ENCODE results near the gene LY6G5B. TPM values are rescaled to one million over a fixed set of nuclear protein-coding genes. Genes with fewer than 3 reads are reported as not detected.

Gene LY6G5B
- polyA plus RNA-seq, 1 donor from 2014 or later: 0.49 TPM

- Mint-ChIP-seq H3K9me3 (no peaks in the 10 kb centered on the region), H3K27ac (no peak overlapping the region), H3K4me3 (no peak overlapping the region), H3K36me3 (no peaks in the 10 kb centered on the region), H3K4me1 (peaks cover 0 to 8% (median under 1%) of the 10 kb centered on the region in 3 donors), H3K27me3 (no peaks in the 10 kb centered on the region)
Observed at GRCh38 chr6:31718265-31718664, 48.5 kb downstream of the LY6G5B start.

GRCh38 chr6:31719001-31719400 is 49.2 kb downstream of the LY6G5B start:
- Mint-ChIP-seq H3K36me3 (no peaks in the 10 kb centered on the region), H3K27me3 (no peaks in the 10 kb centered on the region), H3K27ac (no peak overlapping the region), H3K4me1 (peaks cover 0 to 7% (median 2%) of the 10 kb centered on the region in 3 donors), H3K9me3 (no peaks in the 10 kb centered on the region), H3K4me3 (no peak overlapping the region)

DNA sequence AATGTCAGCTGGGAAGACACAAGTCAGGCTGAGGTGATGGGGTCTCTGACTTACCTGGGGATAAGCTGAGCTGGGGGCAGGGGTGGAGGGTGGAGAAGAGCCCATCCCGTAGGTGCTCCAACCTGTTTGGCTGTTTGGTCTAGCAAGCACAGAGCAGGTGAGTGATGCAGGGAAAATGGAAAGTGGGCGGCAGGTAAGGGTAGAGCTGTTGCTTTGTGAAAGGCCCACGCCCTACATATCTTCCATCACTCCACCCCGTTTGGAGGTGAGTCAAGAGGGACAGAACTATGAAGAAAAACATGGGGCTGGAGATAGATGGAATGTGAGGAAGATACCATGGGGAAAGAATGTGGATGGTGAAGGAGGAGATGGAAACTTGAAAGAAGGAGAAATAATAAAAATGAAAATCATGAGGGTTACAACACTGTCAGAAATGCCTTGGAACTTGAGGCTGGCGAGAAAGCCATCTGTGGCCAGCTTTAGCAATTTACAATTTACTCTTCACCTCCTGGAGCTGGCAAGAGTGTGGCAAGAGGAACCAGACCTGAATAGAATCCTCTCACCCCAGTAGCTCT is 50.5 kb downstream of the LY6G5B start:
- Mint-ChIP-seq H3K27ac (peak overlapping the region in 1 of 3 donors; percentile 14), H3K4me3 (peak overlapping the region in 1 of 4 donors; percentile 68), H3K36me3 (peaks cover 4% of the 10 kb centered on the region), H3K9me3 (no peaks in the 10 kb centered on the region), H3K4me1 (peaks cover 0 to 10% (median 2%) of the 10 kb centered on the region in 3 donors), H3K27me3 (no peaks in the 10 kb centered on the region)

DNA sequence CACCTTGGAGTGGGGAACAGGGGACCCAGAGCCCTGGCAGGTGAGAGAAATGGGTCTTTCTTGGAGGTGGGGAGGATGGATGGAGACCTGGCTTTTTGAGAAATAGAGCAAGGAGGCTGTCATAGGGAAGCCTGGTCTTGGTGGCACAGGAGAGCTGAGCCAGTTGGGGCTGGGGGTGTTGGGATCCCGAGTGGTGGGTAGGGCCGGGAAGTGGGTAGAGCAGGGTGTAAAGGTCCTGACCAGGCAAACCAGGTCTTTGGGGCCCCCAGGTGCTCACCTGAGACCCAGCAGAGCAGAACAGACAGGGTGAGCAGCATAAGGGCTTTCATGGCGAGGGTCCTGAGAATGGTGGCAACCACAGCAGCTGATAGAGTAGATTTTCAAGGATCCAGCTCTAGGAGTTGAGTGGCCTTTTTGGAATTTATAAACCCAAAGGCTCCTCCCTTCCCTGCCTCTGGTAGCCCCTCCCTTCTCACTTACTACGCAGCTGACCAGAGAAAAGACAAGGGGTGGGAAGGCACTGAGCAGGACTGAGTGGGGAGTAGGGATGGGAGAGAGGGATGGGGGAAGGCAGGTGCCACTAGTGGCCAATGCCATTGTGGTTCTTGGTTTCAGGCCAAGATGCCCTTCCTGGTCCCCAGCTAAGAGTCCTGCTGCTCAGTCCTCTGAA is 51.7 kb downstream of the LY6G5B start, which contains the start of gene LY6G6C:
TSS of gene LY6G6C (minus strand) at position 396 of the 670 bp plus-strand sequence. CDS start at position 329, 67 bp downstream.
- no peak within 1 kb of the TSS for H3K4me3 Mint-ChIP-seq
- no peaks in the 10 kb centered on the region for H3K27me3 Mint-ChIP-seq
- peak within 1 kb of the TSS in 1 of 3 donors; percentile 85 for H3K27ac Mint-ChIP-seq
- peaks cover 11% of the 10 kb centered on the region for H3K36me3 Mint-ChIP-seq
- peaks cover 7 to 17% (median 10%) of the 10 kb centered on the region in 3 donors for H3K4me1 Mint-ChIP-seq
- H3K9me3 Mint-ChIP-seq: no peaks in the 10 kb centered on the region

DNA sequence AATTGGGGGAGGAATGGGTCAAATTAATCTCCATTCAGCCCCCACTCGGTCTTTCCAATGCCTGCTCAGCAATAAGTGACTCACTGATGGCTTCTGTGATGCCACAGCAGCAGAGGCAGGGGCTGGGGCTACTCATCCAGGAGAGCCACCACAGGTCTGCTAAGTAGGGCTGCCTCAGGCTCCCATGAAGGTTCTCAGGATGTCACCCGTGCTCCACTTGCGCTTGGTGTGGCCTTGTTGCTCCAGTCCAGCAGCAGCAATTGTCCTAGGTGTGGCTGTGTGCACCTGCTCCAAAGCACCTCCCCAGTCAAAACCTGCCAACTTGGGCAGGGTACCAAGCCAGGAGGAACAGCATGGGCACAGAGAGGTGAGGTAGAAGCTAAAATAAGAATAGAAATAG is 52.4 kb downstream of the LY6G5B start:
- Mint-ChIP-seq H3K27me3 (no peaks in the 10 kb centered on the region), H3K36me3 (peaks cover 15% of the 10 kb centered on the region), H3K4me3 (no peak overlapping the region), H3K4me1 (peaks cover 12 to 24% (median 17%) of the 10 kb centered on the region in 3 donors), H3K9me3 (no peaks in the 10 kb centered on the region), H3K27ac (no peak overlapping the region)

Other genes starting within 250 kb of the LY6G5B start
- gene MICB, start 171.8 kb upstream of the LY6G5B start, polyA plus RNA-seq: 9.3 TPM
- not detected for gene MCCD1, start 141.0 kb upstream of the LY6G5B start, polyA plus RNA-seq
- gene DDX39B, start 128.0 kb upstream of the LY6G5B start, polyA plus RNA-seq: 89.4 TPM
- 0.53 TPM for gene ATP6V1G2, start 123.4 kb upstream of the LY6G5B start, polyA plus RNA-seq
- 11.5 TPM for gene NFKBIL1, start 122.4 kb upstream of the LY6G5B start, polyA plus RNA-seq
- 16.3 TPM for gene LTA, start 97.7 kb upstream of the LY6G5B start, polyA plus RNA-seq
- gene TNF, start 94.4 kb upstream of the LY6G5B start, polyA plus RNA-seq: 6.4 TPM
- gene LTB, start 87.6 kb upstream of the LY6G5B start, polyA plus RNA-seq: 2,767 TPM
- 20.5 TPM for gene LST1, start 83.7 kb upstream of the LY6G5B start, polyA plus RNA-seq
- gene NCR3, start 77.0 kb upstream of the LY6G5B start, polyA plus RNA-seq: 140 TPM
- 5.6 TPM for gene AIF1, start 54.7 kb upstream of the LY6G5B start, polyA plus RNA-seq
- 14.3 TPM for gene PRRC2A, start 49.3 kb upstream of the LY6G5B start, polyA plus RNA-seq
- 30.9 TPM for gene BAG6, start 17.3 kb upstream of the LY6G5B start, polyA plus RNA-seq
- gene APOM, start 14.1 kb upstream of the LY6G5B start, polyA plus RNA-seq: 8.5 TPM
- 28.1 TPM for gene C6orf47, start 9.2 kb upstream of the LY6G5B start, polyA plus RNA-seq
- gene GPANK1, start 5.0 kb upstream of the LY6G5B start, polyA plus RNA-seq: 24.1 TPM
- 268 TPM for gene CSNK2B, start 3.9 kb upstream of the LY6G5B start, polyA plus RNA-seq
- gene LY6G5C, start 11.1 kb downstream of the LY6G5B start, polyA plus RNA-seq: 3.2 TPM
- gene ABHD16A, start 33.3 kb downstream of the LY6G5B start, polyA plus RNA-seq: 40.1 TPM
- gene LY6G6F, start 36.9 kb downstream of the LY6G5B start, polyA plus RNA-seq: 0.95 TPM
- gene LY6G6D, start 45.4 kb downstream of the LY6G5B start, polyA plus RNA-seq: not detected
- not detected for gene LY6G6C, start 51.8 kb downstream of the LY6G5B start, polyA plus RNA-seq
- gene MPIG6B, start 53.4 kb downstream of the LY6G5B start, polyA plus RNA-seq: 1.8 TPM
- 119 TPM for gene DDAH2, start 59.3 kb downstream of the LY6G5B start, polyA plus RNA-seq
- 861 TPM for gene CLIC1, start 66.6 kb downstream of the LY6G5B start, polyA plus RNA-seq
- gene MSH5, start 70.0 kb downstream of the LY6G5B start, polyA plus RNA-seq: 4.2 TPM
- not detected for gene SAPCD1, start 92.7 kb downstream of the LY6G5B start, polyA plus RNA-seq
- 2.6 TPM for gene VWA7, start 107.4 kb downstream of the LY6G5B start, polyA plus RNA-seq
- 83.0 TPM for gene VARS1, start 125.8 kb downstream of the LY6G5B start, polyA plus RNA-seq
- 100 TPM for gene LSM2, start 137.0 kb downstream of the LY6G5B start, polyA plus RNA-seq
- gene HSPA1L, start 145.3 kb downstream of the LY6G5B start, polyA plus RNA-seq: 1.2 TPM
- gene HSPA1A, start 145.6 kb downstream of the LY6G5B start, polyA plus RNA-seq: 49.5 TPM
- gene HSPA1B, start 157.8 kb downstream of the LY6G5B start, polyA plus RNA-seq: 5.7 TPM
- 25.0 TPM for gene NEU1, start 192.8 kb downstream of the LY6G5B start, polyA plus RNA-seq
- not detected for gene SLC44A4, start 209.0 kb downstream of the LY6G5B start, polyA plus RNA-seq
- 49.3 TPM for gene EHMT2, start 227.7 kb downstream of the LY6G5B start, polyA plus RNA-seq
- not detected for gene ZBTB12, start 232.1 kb downstream of the LY6G5B start, polyA plus RNA-seq

All from IgD-negative memory B cell (primary cell).